ENCODE measurements around the gene KATNAL1. TPM values are rescaled to one million over a fixed set of nuclear protein-coding genes. Genes with fewer than 3 reads are reported as not detected.

KATNAL1 gene
- polyA plus RNA-seq, 4 donors = 0.22 to 3.0 (median 1.5) TPM

GRCh38 chr13:30338331-30338851, 31.0 kb upstream of the KATNAL1 start:
- no peaks in the 10 kb centered on the region for H3K36me3 ChIP-seq (ENCODE audit: control insufficient read depth in 3 of 3, insufficient read depth in 2 of 3, low read depth in 1 of 3, low read length in 3 of 3)
- DNase-seq (no peak), FAIRE-seq (no peak)
- H3K27ac ChIP-seq (ENCODE audit: low read depth in 1 of 3, low read length in 2 of 3) = no peak overlapping the region
- peaks cover 0 to 5% (median 0%) of the 10 kb centered on the region in 3 donors for H3K4me1 ChIP-seq (ENCODE audit: control insufficient read depth in 3 of 3, insufficient read depth in 2 of 3, low read depth in 1 of 3, low read length in 2 of 3)
- no peaks in the 10 kb centered on the region for H3K27me3 ChIP-seq (ENCODE audit: control insufficient read depth in 3 of 3, insufficient read depth in 3 of 3, low read length in 3 of 3)
- no peak overlapping the region for H3K4me3 ChIP-seq (ENCODE audit: low read depth in 1 of 3, low read length in 3 of 3)
- 74 to 83% (median 77%) methylated on average over 6 of the region's 6 CpGs for WGBS, 3 donors
- H3K9me3 ChIP-seq (ENCODE audit: control insufficient read depth in 2 of 2, insufficient read depth in 1 of 2, low read depth in 1 of 2, low read length in 1 of 2) = no peaks in the 10 kb centered on the region

- Histone ChIP-seq H3K27me3 (ENCODE audit: control insufficient read depth in 3 of 3, insufficient read depth in 3 of 3, low read length in 3 of 3) (no peaks in the 10 kb centered on the region), H3K27ac (ENCODE audit: low read depth in 1 of 3, low read length in 2 of 3) (no peak overlapping the region), H3K4me1 (ENCODE audit: control insufficient read depth in 3 of 3, insufficient read depth in 2 of 3, low read depth in 1 of 3, low read length in 2 of 3) (peaks cover 0 to 15% (median 0%) of the 10 kb centered on the region in 3 donors), H3K36me3 (ENCODE audit: control insufficient read depth in 3 of 3, insufficient read depth in 2 of 3, low read depth in 1 of 3, low read length in 3 of 3) (no peaks in the 10 kb centered on the region), H3K4me3 (ENCODE audit: low read depth in 1 of 3, low read length in 3 of 3) (no peak overlapping the region), H3K9me3 (ENCODE audit: control insufficient read depth in 2 of 2, insufficient read depth in 1 of 2, low read depth in 1 of 2, low read length in 1 of 2) (no peaks in the 10 kb centered on the region)
- DNase-seq (no peak), FAIRE-seq (no peak)
- 83 to 86% (median 86%) methylated on average over 6 of the region's 6 CpGs for WGBS, 3 donors
Observed at GRCh38 chr13:30337061-30337610, 29.8 kb upstream of the KATNAL1 start.

GRCh38 chr13:30334663-30335386, 27.5 kb upstream of the KATNAL1 start:
- WGBS, 3 donors = 87 to 89% (median 88%) methylated on average over 13 of the region's 13 CpGs
- Histone ChIP-seq H3K4me3 (ENCODE audit: low read depth in 1 of 3, low read length in 3 of 3) (no peak overlapping the region), H3K27me3 (ENCODE audit: control insufficient read depth in 3 of 3, insufficient read depth in 3 of 3, low read length in 3 of 3) (no peaks in the 10 kb centered on the region), H3K36me3 (ENCODE audit: control insufficient read depth in 3 of 3, insufficient read depth in 2 of 3, low read depth in 1 of 3, low read length in 3 of 3) (no peaks in the 10 kb centered on the region), H3K9me3 (ENCODE audit: control insufficient read depth in 2 of 2, insufficient read depth in 1 of 2, low read depth in 1 of 2, low read length in 1 of 2) (no peaks in the 10 kb centered on the region), H3K4me1 (ENCODE audit: control insufficient read depth in 3 of 3, insufficient read depth in 2 of 3, low read depth in 1 of 3, low read length in 2 of 3) (peaks cover 0 to 23% (median 0%) of the 10 kb centered on the region in 3 donors), H3K27ac (ENCODE audit: low read depth in 1 of 3, low read length in 2 of 3) (no peak overlapping the region)
- FAIRE-seq (no peak), DNase-seq (peak; percentile 52 to 55)

GRCh38 chr13:30333616-30334015, 26.3 kb upstream of the KATNAL1 start:
- Histone ChIP-seq H3K27ac (ENCODE audit: low read depth in 1 of 3, low read length in 2 of 3) (peak overlapping the region in 1 of 3 donors; percentile 38), H3K27me3 (ENCODE audit: control insufficient read depth in 3 of 3, insufficient read depth in 3 of 3, low read length in 3 of 3) (no peaks in the 10 kb centered on the region), H3K4me3 (ENCODE audit: low read depth in 1 of 3, low read length in 3 of 3) (no peak overlapping the region), H3K4me1 (ENCODE audit: control insufficient read depth in 3 of 3, insufficient read depth in 2 of 3, low read depth in 1 of 3, low read length in 2 of 3) (peaks cover 0 to 23% (median 0%) of the 10 kb centered on the region in 3 donors), H3K36me3 (ENCODE audit: control insufficient read depth in 3 of 3, insufficient read depth in 2 of 3, low read depth in 1 of 3, low read length in 3 of 3) (no peaks in the 10 kb centered on the region), H3K9me3 (ENCODE audit: control insufficient read depth in 2 of 2, insufficient read depth in 1 of 2, low read depth in 1 of 2, low read length in 1 of 2) (no peaks in the 10 kb centered on the region)
- no peak for FAIRE-seq
- WGBS, 3 donors = 72 to 83% (median 82%) methylated on average over 3 of the region's 3 CpGs
- no peak for DNase-seq

GRCh38 chr13:30332456-30333143, 25.2 kb upstream of the KATNAL1 start:
- Histone ChIP-seq H3K9me3 (ENCODE audit: control insufficient read depth in 2 of 2, insufficient read depth in 1 of 2, low read depth in 1 of 2, low read length in 1 of 2) (no peaks in the 10 kb centered on the region), H3K4me1 (ENCODE audit: control insufficient read depth in 3 of 3, insufficient read depth in 2 of 3, low read depth in 1 of 3, low read length in 2 of 3) (peaks cover 0 to 23% (median 0%) of the 10 kb centered on the region in 3 donors), H3K36me3 (ENCODE audit: control insufficient read depth in 3 of 3, insufficient read depth in 2 of 3, low read depth in 1 of 3, low read length in 3 of 3) (no peaks in the 10 kb centered on the region), H3K4me3 (ENCODE audit: low read depth in 1 of 3, low read length in 3 of 3) (no peak overlapping the region), H3K27me3 (ENCODE audit: control insufficient read depth in 3 of 3, insufficient read depth in 3 of 3, low read length in 3 of 3) (no peaks in the 10 kb centered on the region), H3K27ac (ENCODE audit: low read depth in 1 of 3, low read length in 2 of 3) (peak overlapping the region in 1 of 3 donors; percentile 75)
- DNase-seq (peak; percentile 51 to 65), FAIRE-seq (no peak)
- WGBS, 3 donors = 27 to 68% (median 53%) methylated on average over 4 of the region's 4 CpGs

- H3K4me1 ChIP-seq (ENCODE audit: control insufficient read depth in 3 of 3, insufficient read depth in 2 of 3, low read depth in 1 of 3, low read length in 2 of 3) = peaks cover 0 to 23% (median 0%) of the 10 kb centered on the region in 3 donors
- no peaks in the 10 kb centered on the region for H3K9me3 ChIP-seq (ENCODE audit: control insufficient read depth in 2 of 2, insufficient read depth in 1 of 2, low read depth in 1 of 2, low read length in 1 of 2)
- no peak overlapping the region for H3K4me3 ChIP-seq (ENCODE audit: low read depth in 1 of 3, low read length in 3 of 3)
- 80 to 94% (median 91%) methylated on average over 5 of the region's 5 CpGs for WGBS, 3 donors
- no peak overlapping the region for H3K27ac ChIP-seq (ENCODE audit: low read depth in 1 of 3, low read length in 2 of 3)
- DNase-seq = no peak
- H3K36me3 ChIP-seq (ENCODE audit: control insufficient read depth in 3 of 3, insufficient read depth in 2 of 3, low read depth in 1 of 3, low read length in 3 of 3) = no peaks in the 10 kb centered on the region
- no peak for FAIRE-seq
- no peaks in the 10 kb centered on the region for H3K27me3 ChIP-seq (ENCODE audit: control insufficient read depth in 3 of 3, insufficient read depth in 3 of 3, low read length in 3 of 3)
Observed at GRCh38 chr13:30331331-30331771, 24.0 kb upstream of the KATNAL1 start.

- Histone ChIP-seq H3K9me3 (ENCODE audit: control insufficient read depth in 2 of 2, insufficient read depth in 1 of 2, low read depth in 1 of 2, low read length in 1 of 2) (no peaks in the 10 kb centered on the region), H3K4me1 (ENCODE audit: control insufficient read depth in 3 of 3, insufficient read depth in 2 of 3, low read depth in 1 of 3, low read length in 2 of 3) (peaks cover 0 to 23% (median 0%) of the 10 kb centered on the region in 3 donors), H3K27ac (ENCODE audit: low read depth in 1 of 3, low read length in 2 of 3) (no peak overlapping the region), H3K36me3 (ENCODE audit: control insufficient read depth in 3 of 3, insufficient read depth in 2 of 3, low read depth in 1 of 3, low read length in 3 of 3) (no peaks in the 10 kb centered on the region), H3K4me3 (ENCODE audit: low read depth in 1 of 3, low read length in 3 of 3) (no peak overlapping the region), H3K27me3 (ENCODE audit: control insufficient read depth in 3 of 3, insufficient read depth in 3 of 3, low read length in 3 of 3) (no peaks in the 10 kb centered on the region)
- DNase-seq (no peak), FAIRE-seq (no peak)
- WGBS, 3 donors = 82 to 93% (median 86%) methylated on average over 2 of the region's 2 CpGs
Observed at GRCh38 chr13:30329009-30329585, 21.7 kb upstream of the KATNAL1 start.

GRCh38 chr13:30325668-30326067, 18.3 kb upstream of the KATNAL1 start:
- 65 to 78% (median 67%) methylated on average over 4 of the region's 4 CpGs for WGBS, 3 donors
- Histone ChIP-seq H3K27ac (ENCODE audit: low read depth in 1 of 3, low read length in 2 of 3) (no peak overlapping the region), H3K9me3 (ENCODE audit: control insufficient read depth in 2 of 2, insufficient read depth in 1 of 2, low read depth in 1 of 2, low read length in 1 of 2) (no peaks in the 10 kb centered on the region), H3K27me3 (ENCODE audit: control insufficient read depth in 3 of 3, insufficient read depth in 3 of 3, low read length in 3 of 3) (no peaks in the 10 kb centered on the region), H3K36me3 (ENCODE audit: control insufficient read depth in 3 of 3, insufficient read depth in 2 of 3, low read depth in 1 of 3, low read length in 3 of 3) (no peaks in the 10 kb centered on the region), H3K4me1 (ENCODE audit: control insufficient read depth in 3 of 3, insufficient read depth in 2 of 3, low read depth in 1 of 3, low read length in 2 of 3) (peaks cover 0 to 6% (median 0%) of the 10 kb centered on the region in 3 donors), H3K4me3 (ENCODE audit: low read depth in 1 of 3, low read length in 3 of 3) (no peak overlapping the region)
- DNase-seq (no peak), FAIRE-seq (no peak)
